Liver (tissue), 9 donors: Measurements from ENCODE around the gene PTPRN2. TPM values are rescaled to one million over a fixed set of nuclear protein-coding genes. Genes with fewer than 3 reads are reported as not detected.

Experiments
- DNase-seq: peaks from one replicate; pipeline ENCODE4 v3.0.0-alpha.2; 2017; ENCODE audit warnings: low spot score
- H3K27ac ChIP-seq, 2 donors: one replicate each; pipeline ENCODE4 v1.7.0; 2013; ENCODE audit warnings: inconsistent platforms in 2 of 2, low read length in 2 of 2, control low read depth in 1 of 2, low read depth in 1 of 2, mild to moderate bottlenecking in 1 of 2
- H3K27me3 ChIP-seq, 4 donors: one replicate each; pipeline versions ENCODE4 v1.6.1 to v1.7.0; 2013; ENCODE audit warnings: low read length in 3 of 4, inconsistent platforms in 1 of 4, mild to moderate bottlenecking in 1 of 4, moderate library complexity in 1 of 4; ENCODE audit not compliant: control insufficient read depth in 4 of 4, insufficient read depth in 4 of 4
- H3K36me3 ChIP-seq, 4 donors: one replicate each; pipeline versions ENCODE4 v1.6.1 to v1.7.0; 2013; ENCODE audit warnings: low read length in 3 of 4, mild to moderate bottlenecking in 3 of 4, low read depth in 1 of 4, moderate library complexity in 1 of 4; ENCODE audit not compliant: control insufficient read depth in 4 of 4, insufficient read depth in 3 of 4
- H3K4me1 ChIP-seq, 4 donors: one replicate each; pipeline versions ENCODE4 v1.6.1 to v1.7.0; 2013; ENCODE audit warnings: low read length in 3 of 4, mild to moderate bottlenecking in 3 of 4, moderate library complexity in 1 of 4; ENCODE audit not compliant: control insufficient read depth in 4 of 4, insufficient read depth in 4 of 4
- H3K4me3 ChIP-seq, 3 donors: one replicate each; pipeline versions ENCODE4 v1.6.1 to v1.7.0; 2013; ENCODE audit warnings: low read length in 3 of 3, control low read depth in 1 of 3, low read depth in 1 of 3, mild to moderate bottlenecking in 1 of 3
- H3K9ac ChIP-seq, 2 donors: one replicate each; pipeline ENCODE4 v1.7.0; 2013; ENCODE audit warnings: low read length in 2 of 2, mild to moderate bottlenecking in 2 of 2, moderate library complexity in 2 of 2, control low read depth in 1 of 2, low read depth in 1 of 2
- H3K9me3 ChIP-seq, 4 donors: one replicate each; pipeline versions ENCODE4 v1.6.1 to v1.7.0; 2013; ENCODE audit warnings: low read length in 3 of 4; ENCODE audit not compliant: control insufficient read depth in 4 of 4
- EGR1 ChIP-seq, 2 donors: IDR thresholded peaks; 2 replicates each; pipeline ENCODE4 v1.6.1; 2016 to 2018; ENCODE audit warnings: antibody characterized with exemption in 2 of 2, low read depth in 2 of 2
- FOXA1 ChIP-seq: IDR thresholded peaks from 2 replicates; pipeline ENCODE4 v1.6.1; 2016; ENCODE audit warnings: antibody characterized with exemption
- FOXA2 ChIP-seq: IDR thresholded peaks from 2 replicates; pipeline ENCODE4 v1.6.1; 2016; ENCODE audit warnings: antibody characterized with exemption
- GABPA ChIP-seq, 2 donors: IDR thresholded peaks in 1 of 2; conservative IDR thresholded peaks in 1 of 2; 2 replicates each; pipeline ENCODE4 v1.6.1; 2016; ENCODE audit warnings: antibody characterized with exemption in 2 of 2, mild to moderate bottlenecking in 1 of 2, moderate library complexity in 1 of 2
- HNF4A ChIP-seq, 2 donors: conservative IDR thresholded peaks; 2 replicates each; pipeline ENCODE4 v1.6.1; 2016; ENCODE audit warnings: antibody characterized with exemption in 2 of 2, mild to moderate bottlenecking in 2 of 2
- HNF4G ChIP-seq: IDR thresholded peaks from 2 replicates; pipeline ENCODE4 v1.6.1; 2016; ENCODE audit warnings: antibody characterized with exemption
- JUND ChIP-seq, 2 donors: IDR thresholded peaks; 2 replicates each; pipeline ENCODE4 v1.6.1; 2016; ENCODE audit warnings: antibody characterized with exemption in 2 of 2
- RAD21 ChIP-seq, 2 donors: IDR thresholded peaks; 2 replicates each; pipeline ENCODE4 v1.6.1; 2016; ENCODE audit warnings: antibody characterized with exemption in 2 of 2, mild to moderate bottlenecking in 2 of 2
- REST ChIP-seq: IDR thresholded peaks from 2 replicates; pipeline ENCODE4 v1.6.1; 2016; ENCODE audit warnings: antibody characterized with exemption, mild to moderate bottlenecking
- RXRA ChIP-seq, 2 donors: IDR thresholded peaks; 2 replicates each; pipeline ENCODE4 v1.6.1; 2017 to 2018; ENCODE audit warnings: antibody characterized with exemption in 2 of 2, mild to moderate bottlenecking in 1 of 2
- SP1 ChIP-seq: IDR thresholded peaks from 2 replicates; pipeline ENCODE4 v1.6.1; 2018; ENCODE audit warnings: antibody characterized with exemption, mild to moderate bottlenecking
- TAF1 ChIP-seq: conservative IDR thresholded peaks from 2 replicates; pipeline ENCODE4 v1.6.1; 2016; ENCODE audit warnings: antibody characterized with exemption, mild to moderate bottlenecking
- YY1 ChIP-seq: IDR thresholded peaks from 2 replicates; pipeline ENCODE4 v1.6.1; 2016; ENCODE audit warnings: antibody characterized with exemption, mild to moderate bottlenecking
- WGBS: extraction: QIAGEN DNeasy Blood & Tissue Kit; methylation state at CpG from one replicate; pipeline ENCODE4 v1.1.7; 2013; 5-methylcytosine and 5-hydroxymethylcytosine counted together
- polyA plus RNA-seq, 2 donors: library from polyadenylated mRNA; stranded (reverse) in 1 of 2; unstranded in 1 of 2; fragments of 200-250 nt in 1 of 2; fragments of >200 nt in 1 of 2; fragmentation: Nextera tagmentation in 1 of 2; extraction: Ambion mirVana in 1 of 2; gene quantifications; one replicate each; pipeline versions ENCODE4 v1.2.1 to v1.2.3, GENCODE V29; 2013 to 2015
- total RNA-seq, 2 donors: library from RNA; depleted of rRNA; stranded (reverse); fragments of >200 nt; gene quantifications; one replicate each; pipeline ENCODE4 v1.2.3, GENCODE V29; 2014
- TF ChIP-seq, protein P1 (sequence below): IDR thresholded peaks from 2 replicates; pipeline ENCODE4 v1.6.1; 2016; ENCODE audit warnings: antibody characterized with exemption
- TF ChIP-seq, protein P2 (sequence below): fragments of 150-350 bp; IDR thresholded peaks from 2 replicates; pipeline ENCODE4 v1.5.1; 2017; ENCODE audit warnings: improper control_type of control experiment, low read depth, low read length; ENCODE audit not compliant: missing input control
- TF ChIP-seq, protein P3 (sequence below): IDR thresholded peaks from 2 replicates; pipeline ENCODE4 v1.6.1; 2016; ENCODE audit warnings: antibody characterized with exemption
- TF ChIP-seq, protein P4 (sequence below): IDR thresholded peaks from 2 replicates; pipeline ENCODE4 v1.6.1; 2016; ENCODE audit warnings: antibody characterized with exemption
- donor health status: healthy.
- donor health status: healthy.
- donor health status: healthy.
- donor health status: healthy.
- donor health status: healthy.

The PTPRN2 gene
- total and polyA plus RNA-seq, 4 donors = 0.75 to 1.9 (median 1.1) TPM

DNA sequence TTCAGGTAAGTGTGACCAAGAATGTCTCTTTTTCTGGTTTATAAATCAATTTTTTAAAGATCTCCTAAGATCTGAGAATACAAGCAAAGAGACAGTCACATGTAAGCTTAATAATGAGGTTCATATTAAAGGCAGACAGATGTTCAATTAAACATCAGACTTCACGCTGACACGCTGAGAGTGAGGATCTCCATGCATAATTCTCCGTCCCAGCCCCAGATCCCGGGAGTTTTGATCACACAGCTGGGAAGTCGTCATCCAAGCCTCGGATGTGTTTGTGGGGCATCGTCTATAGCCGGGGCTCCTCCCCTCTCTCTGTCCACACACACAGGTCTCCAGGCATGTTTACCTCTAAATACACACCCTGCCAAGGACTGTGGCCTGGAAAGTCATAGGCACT is 223.2 kb downstream of the PTPRN2 start:
- no peak for TF ChIP-seq FOXA1
- TF ChIP-seq YY1 = no peak
- TF ChIP-seq GABPA (IDR thresholded peaks at IDR 0.05 in 1 of 2, conservative IDR thresholded peaks at IDR 0.05 in 1 of 2) = no peak
- TF ChIP-seq JUND (IDR thresholded peaks at IDR 0.05) = no peak
- TF ChIP-seq, protein P1, sequence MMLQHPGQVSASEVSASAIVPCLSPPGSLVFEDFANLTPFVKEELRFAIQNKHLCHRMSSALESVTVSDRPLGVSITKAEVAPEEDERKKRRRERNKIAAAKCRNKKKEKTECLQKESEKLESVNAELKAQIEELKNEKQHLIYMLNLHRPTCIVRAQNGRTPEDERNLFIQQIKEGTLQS = no peak
- no peak for TF ChIP-seq HNF4G
- TF ChIP-seq, protein P2, sequence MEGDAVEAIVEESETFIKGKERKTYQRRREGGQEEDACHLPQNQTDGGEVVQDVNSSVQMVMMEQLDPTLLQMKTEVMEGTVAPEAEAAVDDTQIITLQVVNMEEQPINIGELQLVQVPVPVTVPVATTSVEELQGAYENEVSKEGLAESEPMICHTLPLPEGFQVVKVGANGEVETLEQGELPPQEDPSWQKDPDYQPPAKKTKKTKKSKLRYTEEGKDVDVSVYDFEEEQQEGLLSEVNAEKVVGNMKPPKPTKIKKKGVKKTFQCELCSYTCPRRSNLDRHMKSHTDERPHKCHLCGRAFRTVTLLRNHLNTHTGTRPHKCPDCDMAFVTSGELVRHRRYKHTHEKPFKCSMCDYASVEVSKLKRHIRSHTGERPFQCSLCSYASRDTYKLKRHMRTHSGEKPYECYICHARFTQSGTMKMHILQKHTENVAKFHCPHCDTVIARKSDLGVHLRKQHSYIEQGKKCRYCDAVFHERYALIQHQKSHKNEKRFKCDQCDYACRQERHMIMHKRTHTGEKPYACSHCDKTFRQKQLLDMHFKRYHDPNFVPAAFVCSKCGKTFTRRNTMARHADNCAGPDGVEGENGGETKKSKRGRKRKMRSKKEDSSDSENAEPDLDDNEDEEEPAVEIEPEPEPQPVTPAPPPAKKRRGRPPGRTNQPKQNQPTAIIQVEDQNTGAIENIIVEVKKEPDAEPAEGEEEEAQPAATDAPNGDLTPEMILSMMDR = no peak
- TF ChIP-seq SP1 = no peak
- TF ChIP-seq HNF4A (conservative IDR thresholded peaks at IDR 0.05) = no peak
- TF ChIP-seq FOXA2 = no peak
- no peak for TF ChIP-seq RAD21 (IDR thresholded peaks at IDR 0.05)
- no peak for TF ChIP-seq EGR1 (IDR thresholded peaks at IDR 0.05; ENCODE audit: low read depth in 2 of 2)
- no peak for TF ChIP-seq TAF1
- TF ChIP-seq, protein P3, sequence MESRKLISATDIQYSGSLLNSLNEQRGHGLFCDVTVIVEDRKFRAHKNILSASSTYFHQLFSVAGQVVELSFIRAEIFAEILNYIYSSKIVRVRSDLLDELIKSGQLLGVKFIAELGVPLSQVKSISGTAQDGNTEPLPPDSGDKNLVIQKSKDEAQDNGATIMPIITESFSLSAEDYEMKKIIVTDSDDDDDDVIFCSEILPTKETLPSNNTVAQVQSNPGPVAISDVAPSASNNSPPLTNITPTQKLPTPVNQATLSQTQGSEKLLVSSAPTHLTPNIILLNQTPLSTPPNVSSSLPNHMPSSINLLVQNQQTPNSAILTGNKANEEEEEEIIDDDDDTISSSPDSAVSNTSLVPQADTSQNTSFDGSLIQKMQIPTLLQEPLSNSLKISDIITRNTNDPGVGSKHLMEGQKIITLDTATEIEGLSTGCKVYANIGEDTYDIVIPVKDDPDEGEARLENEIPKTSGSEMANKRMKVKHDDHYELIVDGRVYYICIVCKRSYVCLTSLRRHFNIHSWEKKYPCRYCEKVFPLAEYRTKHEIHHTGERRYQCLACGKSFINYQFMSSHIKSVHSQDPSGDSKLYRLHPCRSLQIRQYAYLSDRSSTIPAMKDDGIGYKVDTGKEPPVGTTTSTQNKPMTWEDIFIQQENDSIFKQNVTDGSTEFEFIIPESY = no peak
- no peak for TF ChIP-seq RXRA (IDR thresholded peaks at IDR 0.05)
- H3K27me3 ChIP-seq = peaks cover 0 to 2% (median 0%) of the 10 kb centered on the region in 4 donors
- H3K9me3 ChIP-seq = no peaks in the 10 kb centered on the region
- no peak overlapping the region for H3K9ac ChIP-seq
- H3K4me1 ChIP-seq = no peaks in the 10 kb centered on the region
- H3K36me3 ChIP-seq = no peaks in the 10 kb centered on the region
- no peak overlapping the region for H3K4me3 ChIP-seq
- no peak overlapping the region for H3K27ac ChIP-seq
- 72% methylated on average over 8 of the region's 8 CpGs for WGBS
- no peak for DNase-seq

- Histone ChIP-seq H3K4me1 (no peaks in the 10 kb centered on the region), H3K9ac (no peak overlapping the region), H3K27ac (no peak overlapping the region), H3K9me3 (no peaks in the 10 kb centered on the region), H3K27me3 (peaks cover 0 to 2% (median 0%) of the 10 kb centered on the region in 4 donors), H3K36me3 (no peaks in the 10 kb centered on the region), H3K4me3 (no peak overlapping the region)
- WGBS = 75% methylated on average over 40 of the region's 40 CpGs
- no peak for DNase-seq
- TF ChIP-seq FOXA1 = no peak
- TF ChIP-seq, protein P2 = no peak
- TF ChIP-seq, protein P4, sequence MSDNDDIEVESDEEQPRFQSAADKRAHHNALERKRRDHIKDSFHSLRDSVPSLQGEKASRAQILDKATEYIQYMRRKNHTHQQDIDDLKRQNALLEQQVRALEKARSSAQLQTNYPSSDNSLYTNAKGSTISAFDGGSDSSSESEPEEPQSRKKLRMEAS = no peak
- TF ChIP-seq TAF1 = no peak
- TF ChIP-seq JUND (IDR thresholded peaks at IDR 0.05) = no peak
- TF ChIP-seq RAD21 (IDR thresholded peaks at IDR 0.05) = no peak
- TF ChIP-seq REST = peak; percentile 95
Measured at GRCh38 chr7:158362912-158363905, 224.4 kb downstream of the PTPRN2 start.
